Sigmoid colon (tissue), 7 donors: ENCODE measurements around the gene FBXL19. TPM values are rescaled to one million over a fixed set of nuclear protein-coding genes. Genes with fewer than 3 reads are reported as not detected.

Experiments used
- DNase-seq: peaks from one replicate; pipeline ENCODE4 v3.0.0-alpha.2; 2019
- H3K27ac ChIP-seq, 4 donors: fragments of 200-600 bp; sonication (generic); one replicate each; pipeline ENCODE4 v1.5.1; 2016 to 2019; ENCODE audit warnings: mild to moderate bottlenecking in 1 of 4
- H3K27me3 ChIP-seq, 3 donors: fragments of 200-600 bp; sonication (generic); one replicate each; pipeline ENCODE4 v1.5.1; 2019; ENCODE audit warnings: mild to moderate bottlenecking in 1 of 3
- H3K36me3 ChIP-seq, 4 donors: fragments of 200-600 bp; sonication (generic); one replicate each; pipeline ENCODE4 v1.5.1; 2016 to 2019
- H3K4me1 ChIP-seq, 4 donors: fragments of 200-600 bp; sonication (generic); one replicate each; pipeline ENCODE4 v1.5.1; 2017 to 2019
- H3K4me3 ChIP-seq, 4 donors: fragments of 200-600 bp; sonication (generic); one replicate each; pipeline ENCODE4 v1.5.1; 2017 to 2019; ENCODE audit warnings: mild to moderate bottlenecking in 2 of 4, moderate library complexity in 1 of 4
- H3K9me3 ChIP-seq, 4 donors: fragments of 200-600 bp in 3 of 4; sonication (generic) in 3 of 4; one replicate each; pipeline versions ENCODE4 v1.5.1 to v1.6.1; 2013 to 2019
- CTCF ChIP-seq, 4 experiments: fragments of 450-650 bp in 3 of 4; fragments of 200-600 bp in 1 of 4; IDR thresholded peaks; one replicate each; pipeline ENCODE4 v1.5.1; 2016 to 2019; ENCODE audit warnings: antibody characterized with exemption in 4 of 4, mild to moderate bottlenecking in 3 of 4, moderate library complexity in 2 of 4
- EP300 ChIP-seq, 4 donors: sonication (generic); formaldehyde crosslinking; IDR thresholded peaks; one replicate each; pipeline ENCODE4 v1.6.1; 2017; ENCODE audit warnings: antibody characterized with exemption in 4 of 4
- POLR2A ChIP-seq, 2 donors: fragments of 450-650 bp; IDR thresholded peaks; one replicate each; pipeline ENCODE4 v1.6.1; 2016; ENCODE audit warnings: antibody characterized with exemption in 2 of 2, mild to moderate bottlenecking in 2 of 2, moderate library complexity in 2 of 2
- POLR2AphosphoS5 ChIP-seq, 4 donors: sonication (generic); formaldehyde crosslinking; IDR thresholded peaks; one replicate each; pipeline ENCODE4 v1.6.1; 2017; ENCODE audit warnings: antibody characterized with exemption in 4 of 4
- WGBS, 2 donors: extraction: QIAGEN DNeasy Blood & Tissue Kit; methylation state at CpG; one replicate each; pipeline ENCODE4 v1.1.7; 2013; 5-methylcytosine and 5-hydroxymethylcytosine counted together
- intact Hi-C: fragments of 100-400 bp; cut with DNase I; formaldehyde crosslinking; loops from one replicate; pipeline ENCODE4 v1.15.1; 2023
- polyA plus RNA-seq, 3 donors: library from polyadenylated mRNA; stranded (reverse); fragments of 200-250 nt; gene quantifications; one replicate each; pipeline ENCODE4 v1.2.3, GENCODE V29; 2013
- total RNA-seq, 4 donors: library from RNA; depleted of rRNA; stranded (reverse); fragments of >200 nt; gene quantifications; one replicate each; pipeline ENCODE4 v1.1.0, GENCODE V29; 2016
- donor health status: healthy with polysubstance abuse.
- donor health status: Bipolar disorder and iron deficiency.
- donor health status: healthy.

The FBXL19 gene
- total and polyA plus RNA-seq, 7 donors, result 3.0 to 32.7 (median 10.3) TPM

GRCh38 chr16:30976486-30976885 lies 53.1 kb downstream of the FBXL19 start:
- H3K4me3 ChIP-seq, result no peak overlapping the region
- peaks cover 41 to 99% (median 69%) of the 10 kb centered on the region in 4 donors for H3K36me3 ChIP-seq
- H3K9me3 ChIP-seq, result no peaks in the 10 kb centered on the region
- DNase-seq, result no peak
- intact Hi-C loops, result no loop called here
- H3K27me3 ChIP-seq, result no peaks in the 10 kb centered on the region
- no peak for TF ChIP-seq EP300 (IDR thresholded peaks at IDR 0.05)
- TF ChIP-seq CTCF (IDR thresholded peaks at IDR 0.05), result no peak
- TF ChIP-seq POLR2A (IDR thresholded peaks at IDR 0.05), result no peak
- TF ChIP-seq POLR2AphosphoS5 (IDR thresholded peaks at IDR 0.05), result no peak
- 75 to 89% methylated on average over 4 of the region's 4 CpGs for WGBS, 2 donors
- no peak overlapping the region for H3K27ac ChIP-seq
- H3K4me1 ChIP-seq, result no peaks in the 10 kb centered on the region

GRCh38 chr16:30977502-30977901 lies 54.1 kb downstream of the FBXL19 start:
- Histone ChIP-seq H3K27me3 (no peaks in the 10 kb centered on the region), H3K27ac (no peak overlapping the region), H3K4me3 (no peak overlapping the region), H3K9me3 (no peaks in the 10 kb centered on the region), H3K4me1 (no peaks in the 10 kb centered on the region), H3K36me3 (peaks cover 34 to 99% (median 61%) of the 10 kb centered on the region in 4 donors)
- DNase-seq, result no peak
- TF ChIP-seq CTCF (IDR thresholded peaks at IDR 0.05), result no peak
- no peak for TF ChIP-seq POLR2A (IDR thresholded peaks at IDR 0.05)
- TF ChIP-seq POLR2AphosphoS5 (IDR thresholded peaks at IDR 0.05), result no peak
- no peak for TF ChIP-seq EP300 (IDR thresholded peaks at IDR 0.05)
- intact Hi-C loops, result no loop called here
- WGBS, 2 donors, result 89 to 91% methylated on average over 17 of the region's 17 CpGs

GRCh38 chr16:30979170-30980022 lies 56.0 kb downstream of the FBXL19 start:
- H3K36me3 ChIP-seq, result peaks cover 25 to 99% (median 58%) of the 10 kb centered on the region in 4 donors
- H3K27ac ChIP-seq, result no peak overlapping the region
- TF ChIP-seq POLR2AphosphoS5 (IDR thresholded peaks at IDR 0.05) (no peak), CTCF (IDR thresholded peaks at IDR 0.05) (no peak), POLR2A (IDR thresholded peaks at IDR 0.05) (no peak), EP300 (IDR thresholded peaks at IDR 0.05) (no peak)
- intact Hi-C loops, result no loop called here
- no peak for DNase-seq
- WGBS, 2 donors, result 94 to 95% methylated on average over 62 of the region's 62 CpGs
- no peak overlapping the region for H3K4me3 ChIP-seq
- H3K27me3 ChIP-seq, result no peaks in the 10 kb centered on the region
- H3K4me1 ChIP-seq, result no peaks in the 10 kb centered on the region
- H3K9me3 ChIP-seq, result no peaks in the 10 kb centered on the region

GRCh38 chr16:30980023-30980371 lies 56.6 kb downstream of the FBXL19 start:
- 90 to 93% methylated on average over 15 of the region's 15 CpGs for WGBS, 2 donors
- peaks cover 25 to 94% (median 56%) of the 10 kb centered on the region in 4 donors for H3K36me3 ChIP-seq
- H3K4me3 ChIP-seq, result no peak overlapping the region
- no peaks in the 10 kb centered on the region for H3K9me3 ChIP-seq
- no peaks in the 10 kb centered on the region for H3K27me3 ChIP-seq
- intact Hi-C loops, result no loop called here
- H3K4me1 ChIP-seq, result peaks cover 0 to under 1% (median 0%) of the 10 kb centered on the region in 4 donors
- TF ChIP-seq POLR2A (IDR thresholded peaks at IDR 0.05) (no peak), POLR2AphosphoS5 (IDR thresholded peaks at IDR 0.05) (no peak), EP300 (IDR thresholded peaks at IDR 0.05) (no peak), CTCF (IDR thresholded peaks at IDR 0.05) (no peak)
- no peak for DNase-seq
- no peak overlapping the region for H3K27ac ChIP-seq
